ENCODE measurements around the gene GPR34. TPM values are rescaled to one million over a fixed set of nuclear protein-coding genes. Genes with fewer than 3 reads are reported as not detected.
"Not testable (repeated sequence)": the region's sequence is repeated elsewhere in the genome, so short reads cannot be mapped to it uniquely, and the experiment has no call there.

The GPR34 gene
- not detected in 2 replicates for polyA plus RNA-seq (2014; cell fraction: cytosol; rRNA removed)
- not detected in 2 replicates for polyA plus RNA-seq (2014; cell fraction: nucleus; rRNA removed)

- no peak for DNase-seq (ENCODE audit: low spot score)
Measured at GRCh38 chrX:41688835-41689234, at the start of gene GPR34. GPR34 (plus strand) TSS chrX:41688973; CDS start chrX:41695634, 6,661 bp downstream.

GRCh38 chrX:41646201-41646600 lies 42.6 kb upstream of the GPR34 start:
- DNase-seq (ENCODE audit: low spot score) = not testable (repeated sequence)

- DNase-seq (ENCODE audit: low spot score) = no peak
Measured at GRCh38 chrX:41653125-41653524, 35.6 kb upstream of the GPR34 start.

GRCh38 chrX:41655101-41655500 lies 33.7 kb upstream of the GPR34 start:
- no peak for DNase-seq (ENCODE audit: low spot score)

- DNase-seq (ENCODE audit: low spot score) = no peak
Measured at GRCh38 chrX:41655631-41656030, 33.1 kb upstream of the GPR34 start.

- DNase-seq (ENCODE audit: low spot score) = no peak
Measured at GRCh38 chrX:41661366-41662095, 27.2 kb upstream of the GPR34 start.

- no peak for DNase-seq (ENCODE audit: low spot score)
Measured at GRCh38 chrX:41664375-41664901, 24.3 kb upstream of the GPR34 start.

GRCh38 chrX:41664908-41665307 lies 23.9 kb upstream of the GPR34 start:
- no peak for DNase-seq (ENCODE audit: low spot score)

GRCh38 chrX:41665686-41666085 lies 23.1 kb upstream of the GPR34 start:
- no peak for DNase-seq (ENCODE audit: low spot score)

- DNase-seq (ENCODE audit: low spot score) = no peak
Measured at GRCh38 chrX:41666251-41666650, 22.5 kb upstream of the GPR34 start.

- no peak for DNase-seq (ENCODE audit: low spot score)
Measured at GRCh38 chrX:41667631-41668030, 21.1 kb upstream of the GPR34 start.

GRCh38 chrX:41670112-41670511 lies 18.7 kb upstream of the GPR34 start:
- DNase-seq (ENCODE audit: low spot score) = no peak

- DNase-seq (ENCODE audit: low spot score) = no peak
Measured at GRCh38 chrX:41671082-41671481, 17.7 kb upstream of the GPR34 start.

- no peak for DNase-seq (ENCODE audit: low spot score)
Measured at GRCh38 chrX:41672643-41673042, 16.1 kb upstream of the GPR34 start.

- DNase-seq (ENCODE audit: low spot score) = not testable (repeated sequence)
Measured at GRCh38 chrX:41676361-41676760, 12.4 kb upstream of the GPR34 start.

- no peak for DNase-seq (ENCODE audit: low spot score)
Measured at GRCh38 chrX:41677183-41678060, 11.4 kb upstream of the GPR34 start.

GRCh38 chrX:41684138-41684537 lies 4.6 kb upstream of the GPR34 start:
- DNase-seq (ENCODE audit: low spot score) = no peak

GRCh38 chrX:41684940-41685339 lies 3.8 kb upstream of the GPR34 start:
- no peak for DNase-seq (ENCODE audit: low spot score)

GRCh38 chrX:41686788-41687187 lies 2.0 kb upstream of the GPR34 start:
- DNase-seq (ENCODE audit: low spot score) = no peak

GRCh38 chrX:41688156-41688555 lies 617 bp upstream of the GPR34 start:
- no peak for DNase-seq (ENCODE audit: low spot score)

GRCh38 chrX:41689711-41690110 lies 938 bp downstream of the GPR34 start:
- DNase-seq (ENCODE audit: low spot score) = no peak

GRCh38 chrX:41692162-41692749 lies 3.5 kb downstream of the GPR34 start:
- no peak for DNase-seq (ENCODE audit: low spot score)
